Gastroesophageal sphincter (tissue), 3 donors: ENCODE results near the gene SHANK2.

Experiments
- EP300 ChIP-seq: sonication (generic); formaldehyde crosslinking; IDR thresholded peaks from one replicate; pipeline ENCODE4 v1.6.1; 2017; ENCODE audit warnings: antibody characterized with exemption, mild to moderate bottlenecking
- TF ChIP-seq, protein P1 (sequence below), 4 experiments: fragments of 200-600 bp in 2 of 4; fragments of 450-650 bp in 2 of 4; sonication (generic) in 1 of 4; IDR thresholded peaks; one replicate each; pipeline ENCODE4 v1.5.1; 2017 to 2019; ENCODE audit warnings: antibody characterized with exemption in 4 of 4, mild to moderate bottlenecking in 2 of 4, moderate library complexity in 2 of 4

DNA sequence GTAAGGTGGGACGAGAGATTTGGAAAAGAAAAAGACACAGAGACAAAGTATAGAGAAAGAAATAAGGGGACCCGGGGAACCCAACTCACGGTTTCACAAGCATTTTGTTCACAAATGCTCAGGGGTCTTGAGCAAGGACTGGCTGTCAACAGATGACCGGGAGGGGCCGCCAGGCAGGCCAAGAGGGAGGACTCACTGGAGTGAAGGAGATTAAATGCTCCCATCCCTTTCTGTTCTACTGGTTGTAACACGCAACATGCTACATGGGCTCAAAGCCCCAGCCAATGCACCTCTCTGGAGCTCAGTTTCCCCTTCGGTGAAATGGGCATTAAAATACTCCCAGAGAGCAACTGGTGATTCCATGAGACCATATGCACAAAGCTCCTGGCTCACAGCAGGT is 13.4 kb downstream of the SHANK2 start:
- TF ChIP-seq, protein P1, sequence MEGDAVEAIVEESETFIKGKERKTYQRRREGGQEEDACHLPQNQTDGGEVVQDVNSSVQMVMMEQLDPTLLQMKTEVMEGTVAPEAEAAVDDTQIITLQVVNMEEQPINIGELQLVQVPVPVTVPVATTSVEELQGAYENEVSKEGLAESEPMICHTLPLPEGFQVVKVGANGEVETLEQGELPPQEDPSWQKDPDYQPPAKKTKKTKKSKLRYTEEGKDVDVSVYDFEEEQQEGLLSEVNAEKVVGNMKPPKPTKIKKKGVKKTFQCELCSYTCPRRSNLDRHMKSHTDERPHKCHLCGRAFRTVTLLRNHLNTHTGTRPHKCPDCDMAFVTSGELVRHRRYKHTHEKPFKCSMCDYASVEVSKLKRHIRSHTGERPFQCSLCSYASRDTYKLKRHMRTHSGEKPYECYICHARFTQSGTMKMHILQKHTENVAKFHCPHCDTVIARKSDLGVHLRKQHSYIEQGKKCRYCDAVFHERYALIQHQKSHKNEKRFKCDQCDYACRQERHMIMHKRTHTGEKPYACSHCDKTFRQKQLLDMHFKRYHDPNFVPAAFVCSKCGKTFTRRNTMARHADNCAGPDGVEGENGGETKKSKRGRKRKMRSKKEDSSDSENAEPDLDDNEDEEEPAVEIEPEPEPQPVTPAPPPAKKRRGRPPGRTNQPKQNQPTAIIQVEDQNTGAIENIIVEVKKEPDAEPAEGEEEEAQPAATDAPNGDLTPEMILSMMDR (IDR thresholded peaks at IDR 0.05): no peak
- TF ChIP-seq EP300: no peak
